ENCODE data around the gene RBM12. TPM values are rescaled to one million over a fixed set of nuclear protein-coding genes. Genes with fewer than 3 reads are reported as not detected.

Gene RBM12
- total and polyA plus RNA-seq, 2 of the 4 experiments (the other 2 are of a cell fraction) = 44.7 to 65.8 TPM

- Histone ChIP-seq H2BK15ac (ENCODE audit: low read depth, low read length) (no peak overlapping the region), H3K9me3 (ENCODE audit: control insufficient read depth, insufficient read depth, low read length) (no peaks in the 10 kb centered on the region), H2AK9ac (replicated peaks; ENCODE audit: low read depth, low read length, poor library complexity) (no peak overlapping the region), H4K5ac (ENCODE audit: low read depth, low read length) (no peak overlapping the region), H3K4me3 (ENCODE audit: insufficient read depth, low read depth, low read length) (no peak overlapping the region), H3K9me1 (ENCODE audit: insufficient read depth, low read length) (no peaks in the 10 kb centered on the region), H4K8ac (ENCODE audit: low read depth in 2 of 2, low read length in 2 of 2) (no peak overlapping the region), H2AK5ac (ENCODE audit: low read depth, low read length) (no peak overlapping the region), H4K91ac (ENCODE audit: insufficient read depth, low read depth, low read length) (no peak overlapping the region), H3K79me1 (ENCODE audit: low read depth in 1 of 2, low read length in 2 of 2) (no peaks in the 10 kb centered on the region), H3K18ac (ENCODE audit: low read depth, low read length) (no peak overlapping the region), H3K27me3 (ENCODE audit: control insufficient read depth, insufficient read depth, low read length) (peaks cover 30% of the 10 kb centered on the region), H2BK20ac (ENCODE audit: low read depth, low read length) (no peak overlapping the region), H3K4me1 (ENCODE audit: control insufficient read depth, insufficient read depth, low read length) (peaks cover 3% of the 10 kb centered on the region), H3K4ac (ENCODE audit: low read depth, low read length) (no peak overlapping the region), H3K36me3 (ENCODE audit: control insufficient read depth, insufficient read depth, low read length) (no peaks in the 10 kb centered on the region), H2BK120ac (ENCODE audit: low read depth, low read length) (no peak overlapping the region), H3K14ac (replicated peaks; ENCODE audit: low read depth, low read length) (no peak overlapping the region), H3K56ac (ENCODE audit: extremely low read depth, insufficient read depth, low read length) (no peak overlapping the region), H4K20me1 (ENCODE audit: insufficient read depth, low read length) (no peaks in the 10 kb centered on the region; the same call in 1 of the 2 replicates), H3K27ac (ENCODE audit: insufficient read depth, low read length) (no peak overlapping the region), H3K9ac (ENCODE audit: low read depth, low read length) (no peak overlapping the region), H3K23ac (ENCODE audit: low read depth, low read length) (no peak overlapping the region), H3K4me2 (ENCODE audit: low read depth, low read length) (no peak overlapping the region), H2AFZ (replicated peaks; ENCODE audit: low read length, poor library complexity) (no peak overlapping the region), H2BK5ac (ENCODE audit: low read depth, low read length, poor library complexity, severe bottlenecking) (no peak overlapping the region)
- ATAC-seq (ENCODE audit: low read depth) (no peak), DNase-seq (no peak)
- BruUV-seq (replicated peaks) = no TSS peak
- ChIA-PET CTCF (no interaction called here), POLR2A (ENCODE audit: unreplicated experiment) (no interaction called here)
- in situ Hi-C loops (cut with MboI; ENCODE audit: low sequenced_read_pairs) (no loop called here), intact Hi-C loops (cut with micrococcal nuclease) (no loop called here), dilution Hi-C loops (cut with HindIII; ENCODE audit: low sequenced_read_pairs, unreplicated experiment) (no loop called here)
- WGBS, 2 experiments (ENCODE audit: extremely low coverage in 2 of 2, insufficient read length in 1 of 2) = 57% methylated on average over 1 of the region's 4 CpGs; no CpG with 5 or more reads in 1 of the 2 experiments
- TF ChIP-seq ELK1 (IDR thresholded peaks at IDR 0.05; ENCODE audit: borderline replicate concordance, low read depth, low read length) (no peak), NFE2L2 (IDR thresholded peaks at IDR 0.05; ENCODE audit: low read depth, low read length) (no peak), CEBPB (IDR thresholded peaks at IDR 0.05; ENCODE audit: low read depth, low read length) (no peak), RCOR1 (IDR thresholded peaks at IDR 0.05; ENCODE audit: insufficient replicate concordance, low read length) (no peak), RAD21 (IDR thresholded peaks at IDR 0.05; ENCODE audit: low read length) (no peak), USF2 (IDR thresholded peaks at IDR 0.05; ENCODE audit: low read depth, low read length) (no peak), CHD1 (IDR thresholded peaks at IDR 0.05; ENCODE audit: low read depth, low read length) (no peak), POLR2A (IDR thresholded peaks at IDR 0.05; ENCODE audit: low read depth, low read length) (no peak), FOS (IDR thresholded peaks at IDR 0.05; ENCODE audit: low read depth, low read length) (no peak), RFX5 (IDR thresholded peaks at IDR 0.05; ENCODE audit: low read depth, low read length) (no peak), CTCF (conservative IDR thresholded peaks at IDR 0.05; ENCODE audit: low read depth, low read length) (no peak)
Observed at GRCh38 chr20:35604449-35604747, 60.3 kb downstream of the RBM12 start.

Measured in IMR-90 (cell line).